LNCAP (cell line): ENCODE measurements around the gene MEIOB.

Source experiments
- CTCF ChIP-seq: fragments of 450-650 bp; IDR thresholded peaks from 2 replicates; pipeline ENCODE4 v1.5.1; 2017; ENCODE audit warnings: mild to moderate bottlenecking

MEIOB gene

GRCh38 chr16:1826691-1827573 lies 45.0 kb downstream of the MEIOB start, which contains the start of the genes FAHD1 and HAGH:
FAHD1 (plus strand) TSS chr16:1827206; CDS start chr16:1827239, 33 bp downstream.
HAGH (minus strand) TSS chr16:1826825; CDS start chr16:1826787, 38 bp downstream.
- TF ChIP-seq CTCF = no peak

GRCh38 chr16:1825864-1826690 lies 45.9 kb downstream of the MEIOB start:
- no peak for TF ChIP-seq CTCF

- no peak for TF ChIP-seq CTCF
These were observed 46.5 kb downstream of the MEIOB start for GRCh38 chr16:1825381-1825863.

GRCh38 chr16:1823821-1824220 lies 48.1 kb downstream of the MEIOB start:
- no peak for TF ChIP-seq CTCF

GRCh38 chr16:1822801-1823200 lies 49.2 kb downstream of the MEIOB start:
- no peak for TF ChIP-seq CTCF

- TF ChIP-seq CTCF = no peak
These were observed 49.9 kb downstream of the MEIOB start for GRCh38 chr16:1821861-1822611.

GRCh38 chr16:1820946-1821290 lies 51.0 kb downstream of the MEIOB start:
- TF ChIP-seq CTCF = no peak
